Measurements from ENCODE around the gene MAD1L1. TPM values are rescaled to one million over a fixed set of nuclear protein-coding genes. Genes with fewer than 3 reads are reported as not detected.

The MAD1L1 gene
- total and polyA plus RNA-seq, 2 of the 8 experiments (the other 6 are each of a cell fraction or from before 2014, with no cell fraction given) = 40.4 to 44.6 TPM

GRCh38 chr7:1981201-1981877, 251.4 kb downstream of the MAD1L1 start (continued):
- TF ChIP-seq ATF2 (IDR thresholded peaks at IDR 0.05; ENCODE audit: low read length) = no peak
